ENCODE measurements around the gene RBFA. TPM values are rescaled to one million over a fixed set of nuclear protein-coding genes. Genes with fewer than 3 reads are reported as not detected.

The RBFA gene
- total and polyA plus RNA-seq, 8 donors = 10.5 to 19.5 (median 12.3) TPM

DNA sequence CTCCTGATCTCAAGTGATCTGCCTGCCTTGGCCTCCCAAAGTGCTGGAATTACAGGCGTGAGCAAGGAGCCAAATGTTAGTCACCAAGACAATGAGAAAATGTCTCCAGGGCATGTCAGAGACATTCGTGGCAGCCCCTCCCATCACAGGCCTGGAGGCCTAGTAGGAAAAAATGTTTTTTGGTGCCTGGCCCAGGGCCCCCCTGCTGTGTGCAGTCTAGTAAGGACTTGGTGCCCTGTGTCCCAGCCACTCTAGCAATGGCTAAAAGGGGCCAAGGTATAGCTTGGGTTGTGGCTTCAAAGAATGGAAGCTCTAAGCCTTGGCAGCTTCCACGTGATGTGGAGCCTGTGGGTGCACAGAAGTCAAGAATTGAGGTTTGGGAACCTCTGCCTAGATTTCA lies 33.4 kb upstream of the RBFA start:
- 75 to 76% methylated on average over 3 of the region's 3 CpGs for WGBS, 2 donors
- FAIRE-seq (no peak), DNase-seq (no peak), ATAC-seq (no peak)
- Histone ChIP-seq H3K9me3 (no peaks in the 10 kb centered on the region), H3K27me3 (no peaks in the 10 kb centered on the region), H3K27ac (no peak overlapping the region), H3K4me3 (no peak overlapping the region), H3K36me3 (no peaks in the 10 kb centered on the region), H3K4me1 (no peaks in the 10 kb centered on the region)
- TF ChIP-seq, protein P1, sequence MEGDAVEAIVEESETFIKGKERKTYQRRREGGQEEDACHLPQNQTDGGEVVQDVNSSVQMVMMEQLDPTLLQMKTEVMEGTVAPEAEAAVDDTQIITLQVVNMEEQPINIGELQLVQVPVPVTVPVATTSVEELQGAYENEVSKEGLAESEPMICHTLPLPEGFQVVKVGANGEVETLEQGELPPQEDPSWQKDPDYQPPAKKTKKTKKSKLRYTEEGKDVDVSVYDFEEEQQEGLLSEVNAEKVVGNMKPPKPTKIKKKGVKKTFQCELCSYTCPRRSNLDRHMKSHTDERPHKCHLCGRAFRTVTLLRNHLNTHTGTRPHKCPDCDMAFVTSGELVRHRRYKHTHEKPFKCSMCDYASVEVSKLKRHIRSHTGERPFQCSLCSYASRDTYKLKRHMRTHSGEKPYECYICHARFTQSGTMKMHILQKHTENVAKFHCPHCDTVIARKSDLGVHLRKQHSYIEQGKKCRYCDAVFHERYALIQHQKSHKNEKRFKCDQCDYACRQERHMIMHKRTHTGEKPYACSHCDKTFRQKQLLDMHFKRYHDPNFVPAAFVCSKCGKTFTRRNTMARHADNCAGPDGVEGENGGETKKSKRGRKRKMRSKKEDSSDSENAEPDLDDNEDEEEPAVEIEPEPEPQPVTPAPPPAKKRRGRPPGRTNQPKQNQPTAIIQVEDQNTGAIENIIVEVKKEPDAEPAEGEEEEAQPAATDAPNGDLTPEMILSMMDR (IDR thresholded peaks at IDR 0.05) = no peak
- intact Hi-C loops (cut with DNase I) = no loop called here

DNA sequence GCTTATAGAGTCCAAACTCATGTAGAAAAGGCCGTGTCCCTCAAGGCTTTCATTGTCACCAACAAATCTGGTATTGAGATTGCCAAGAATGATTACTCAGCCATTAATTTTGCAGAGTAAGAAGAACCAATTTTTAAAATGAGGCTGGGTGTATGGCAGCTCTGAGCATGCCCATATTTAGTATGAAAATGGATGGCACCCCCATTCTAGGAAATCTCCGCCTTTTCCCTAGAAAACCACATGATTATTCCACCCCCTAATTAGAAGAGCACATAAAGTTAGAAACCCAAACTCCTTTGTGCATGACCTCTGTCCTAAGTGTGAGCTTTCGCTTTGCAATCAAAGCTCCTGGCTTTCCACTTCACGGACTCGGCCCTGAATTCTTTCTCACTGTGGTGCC lies 31.8 kb upstream of the RBFA start:
- no peaks in the 10 kb centered on the region for H3K9me3 ChIP-seq
- 92% methylated on average over 5 of the region's 5 CpGs for WGBS, 2 donors
- DNase-seq (no peak), FAIRE-seq (no peak), ATAC-seq (no peak)
- intact Hi-C loops (cut with DNase I) = no loop called here
- H3K4me3 ChIP-seq = no peak overlapping the region
- no peaks in the 10 kb centered on the region for H3K36me3 ChIP-seq
- TF ChIP-seq, protein P1 (IDR thresholded peaks at IDR 0.05) = no peak
- no peaks in the 10 kb centered on the region for H3K4me1 ChIP-seq
- H3K27ac ChIP-seq = no peak overlapping the region
- H3K27me3 ChIP-seq = no peaks in the 10 kb centered on the region

DNA sequence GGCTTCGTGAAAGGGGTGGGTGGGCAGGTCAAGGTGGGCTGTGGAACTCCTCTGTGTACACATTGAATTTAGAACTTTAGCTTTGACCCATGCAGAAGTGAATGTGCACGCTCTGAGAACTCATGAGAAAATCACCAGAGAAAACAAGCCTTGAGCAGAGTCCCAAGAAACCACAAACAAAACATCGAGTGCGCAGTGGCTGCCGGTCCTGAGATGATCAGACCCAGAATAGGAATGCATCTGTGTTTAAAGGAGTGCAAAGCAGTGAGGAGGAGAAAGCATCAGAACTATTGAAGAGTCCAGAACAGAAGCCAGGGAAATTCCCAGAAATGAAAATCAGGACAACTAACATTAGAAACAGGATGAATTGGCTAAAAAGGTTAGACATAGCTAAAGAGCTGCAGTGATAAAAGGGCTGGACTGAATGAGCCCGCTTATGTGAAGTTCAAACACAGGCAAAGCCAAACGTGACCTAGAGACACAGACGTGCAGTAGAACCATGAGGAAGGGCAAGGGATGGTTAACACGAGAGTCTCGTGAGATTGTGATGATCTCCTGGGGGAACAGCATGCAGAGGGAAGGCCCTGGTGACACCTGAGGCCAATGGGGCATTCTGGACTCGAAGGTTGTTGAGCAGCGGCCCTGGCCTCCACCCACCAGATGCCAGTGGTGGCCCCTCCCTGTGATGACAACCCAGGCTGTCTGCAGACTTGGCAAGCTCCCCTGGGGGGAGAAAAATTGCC lies 29.5 kb upstream of the RBFA start:
- 86 to 88% methylated on average over 12 of the region's 12 CpGs for WGBS, 2 donors
- Histone ChIP-seq H3K36me3 (no peaks in the 10 kb centered on the region), H3K27me3 (no peaks in the 10 kb centered on the region), H3K4me3 (no peak overlapping the region), H3K9me3 (no peaks in the 10 kb centered on the region), H3K4me1 (no peaks in the 10 kb centered on the region), H3K27ac (no peak overlapping the region)
- DNase-seq (no peak), FAIRE-seq (no peak), ATAC-seq (no peak)
- TF ChIP-seq, protein P1 (IDR thresholded peaks at IDR 0.05) = no peak
- intact Hi-C loops (cut with DNase I) = no loop called here

DNA sequence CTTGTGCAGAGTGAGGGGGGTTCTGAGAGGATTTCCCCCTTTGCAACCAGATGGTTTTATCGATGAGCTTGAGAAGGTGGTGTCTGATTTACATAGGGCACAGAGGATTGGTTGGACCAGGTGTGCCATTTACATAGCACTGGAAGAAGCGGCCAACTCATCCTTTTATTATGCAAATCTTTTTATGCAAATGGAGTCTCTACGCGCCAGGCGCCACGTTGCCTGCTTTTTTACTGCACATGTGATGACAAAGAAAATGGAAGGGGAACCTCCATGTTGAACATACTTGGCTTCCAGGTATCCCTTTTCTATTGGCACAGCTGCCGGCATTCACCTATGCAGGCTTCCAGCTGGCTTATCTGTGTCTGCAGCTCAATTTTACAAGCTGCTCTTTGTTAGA lies 27.5 kb upstream of the RBFA start:
- Histone ChIP-seq H3K4me1 (no peaks in the 10 kb centered on the region), H3K27me3 (no peaks in the 10 kb centered on the region), H3K9me3 (no peaks in the 10 kb centered on the region), H3K36me3 (no peaks in the 10 kb centered on the region), H3K27ac (no peak overlapping the region), H3K4me3 (no peak overlapping the region)
- intact Hi-C loops (cut with DNase I) = no loop called here
- 72 to 85% methylated on average over 7 of the region's 7 CpGs for WGBS, 2 donors
- no peak for FAIRE-seq
- ATAC-seq = no peak
- TF ChIP-seq, protein P1 (IDR thresholded peaks at IDR 0.05) = no peak
- no peak for DNase-seq
